Testis (tissue), 3 donors: Measurements from ENCODE around the gene ZXDC. TPM values are rescaled to one million over a fixed set of nuclear protein-coding genes. Genes with fewer than 3 reads are reported as not detected.

Source experiments
- DNase-seq: peaks from one replicate; pipeline ENCODE4 v3.0.0-alpha.2; 2019
- H3K27ac ChIP-seq, 2 donors: fragments of 200-600 bp; sonication (generic); one replicate each; pipeline ENCODE4 v1.5.1; 2019
- H3K27me3 ChIP-seq: fragments of 200-600 bp; sonication (generic); one replicate; pipeline ENCODE4 v1.5.1; 2019
- H3K36me3 ChIP-seq: fragments of 200-600 bp; sonication (generic); one replicate; pipeline ENCODE4 v1.5.1; 2017; ENCODE audit warnings: low read depth; ENCODE audit errors: missing control alignments
- H3K4me1 ChIP-seq: fragments of 200-600 bp; sonication (generic); one replicate; pipeline ENCODE4 v1.5.1; 2019
- H3K4me3 ChIP-seq, 2 donors: fragments of 200-600 bp; sonication (generic); one replicate each; pipeline ENCODE4 v1.5.1; 2017 to 2019
- H3K9me3 ChIP-seq: fragments of 200-600 bp; sonication (generic); one replicate; pipeline ENCODE4 v1.5.1; 2017
- POLR2A ChIP-seq: fragments of 450-650 bp; IDR thresholded peaks from one replicate; pipeline ENCODE4 v1.6.1; 2017; ENCODE audit warnings: antibody characterized with exemption, mild to moderate bottlenecking, moderate library complexity
- WGBS, 2 donors: methylation state at CpG; one replicate each; pipeline ENCODE4 v1.1.5; 2018; 5-methylcytosine and 5-hydroxymethylcytosine counted together
- intact Hi-C: fragments of 100-400 bp; cut with DNase I; formaldehyde crosslinking; loops from one replicate; pipeline ENCODE4 v1.15.1; 2023; ENCODE audit warnings: low total_unique reads
- polyA plus RNA-seq: library from polyadenylated mRNA; stranded (reverse); fragments of 350-450 nt; fragmentation: Illumina TruSeq; extraction: RNeasy Lipid Tissue Mini Kit (QIAGEN cat#74804); gene quantifications from one replicate; pipeline ENCODE4 v1.2.3, GENCODE V29; 2014; ENCODE audit warnings: low read depth, low replicate concordance; ENCODE audit not compliant: insufficient read depth
- total RNA-seq, 2 donors: library from RNA; depleted of rRNA; stranded (reverse); fragments of >200 nt; gene quantifications; one replicate each; pipeline ENCODE4 v1.2.3, GENCODE V29; 2016
- TF ChIP-seq, protein P1 (sequence below), 3 experiments: fragments of 450-650 bp in 2 of 3; fragments of 200-600 bp in 1 of 3; sonication (generic) in 1 of 3; IDR thresholded peaks; one replicate each; pipeline ENCODE4 v1.5.1; 2016 to 2019; ENCODE audit warnings: antibody characterized with exemption in 3 of 3, mild to moderate bottlenecking in 2 of 3, moderate library complexity in 1 of 3

The ZXDC gene
- total and polyA plus RNA-seq, 3 donors from 2014 or later: 25.6 to 80.3 (median 78.9) TPM

DNA sequence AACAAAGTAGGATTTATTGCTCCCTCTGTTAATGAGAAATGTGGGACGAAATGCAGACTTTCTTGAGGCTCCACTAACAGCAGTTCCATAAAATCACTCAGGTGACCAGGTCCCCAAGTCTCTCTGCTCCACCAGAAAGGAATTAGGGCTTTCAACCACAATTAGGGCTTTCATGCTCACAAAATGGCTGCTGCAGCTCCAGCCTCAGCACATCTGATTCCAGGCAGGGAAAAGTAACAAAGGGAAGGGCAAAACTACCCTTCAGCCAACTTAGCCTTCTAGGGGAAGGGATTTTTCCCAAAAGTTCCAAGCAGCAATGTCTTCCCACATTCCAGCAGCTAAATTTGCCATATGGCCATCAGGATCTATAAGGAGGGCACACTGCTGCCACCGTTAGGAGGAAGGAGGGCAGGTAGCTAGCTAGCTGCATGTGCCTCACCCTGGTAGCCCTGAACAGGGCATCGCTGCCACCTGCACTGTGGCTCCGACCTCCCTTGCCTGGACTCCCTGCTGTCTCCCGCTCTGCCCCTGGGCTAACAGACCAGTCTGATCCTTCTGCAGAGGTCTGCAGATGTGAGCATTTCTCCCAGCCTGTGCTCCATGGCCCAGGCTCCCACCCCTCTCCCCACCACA is 68.2 kb downstream of the ZXDC start:
- Histone ChIP-seq H3K27ac (no peak overlapping the region), H3K36me3 (no peaks in the 10 kb centered on the region), H3K9me3 (no peaks in the 10 kb centered on the region), H3K4me1 (no peaks in the 10 kb centered on the region), H3K4me3 (no peak overlapping the region), H3K27me3 (no peaks in the 10 kb centered on the region)
- no peak for TF ChIP-seq POLR2A
- TF ChIP-seq, protein P1, sequence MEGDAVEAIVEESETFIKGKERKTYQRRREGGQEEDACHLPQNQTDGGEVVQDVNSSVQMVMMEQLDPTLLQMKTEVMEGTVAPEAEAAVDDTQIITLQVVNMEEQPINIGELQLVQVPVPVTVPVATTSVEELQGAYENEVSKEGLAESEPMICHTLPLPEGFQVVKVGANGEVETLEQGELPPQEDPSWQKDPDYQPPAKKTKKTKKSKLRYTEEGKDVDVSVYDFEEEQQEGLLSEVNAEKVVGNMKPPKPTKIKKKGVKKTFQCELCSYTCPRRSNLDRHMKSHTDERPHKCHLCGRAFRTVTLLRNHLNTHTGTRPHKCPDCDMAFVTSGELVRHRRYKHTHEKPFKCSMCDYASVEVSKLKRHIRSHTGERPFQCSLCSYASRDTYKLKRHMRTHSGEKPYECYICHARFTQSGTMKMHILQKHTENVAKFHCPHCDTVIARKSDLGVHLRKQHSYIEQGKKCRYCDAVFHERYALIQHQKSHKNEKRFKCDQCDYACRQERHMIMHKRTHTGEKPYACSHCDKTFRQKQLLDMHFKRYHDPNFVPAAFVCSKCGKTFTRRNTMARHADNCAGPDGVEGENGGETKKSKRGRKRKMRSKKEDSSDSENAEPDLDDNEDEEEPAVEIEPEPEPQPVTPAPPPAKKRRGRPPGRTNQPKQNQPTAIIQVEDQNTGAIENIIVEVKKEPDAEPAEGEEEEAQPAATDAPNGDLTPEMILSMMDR (IDR thresholded peaks at IDR 0.05): no peak
- intact Hi-C loops: no loop called here
- 91 to 96% methylated on average over 4 to 5 of the region's 5 CpGs for WGBS, 2 donors
- no peak for DNase-seq

DNA sequence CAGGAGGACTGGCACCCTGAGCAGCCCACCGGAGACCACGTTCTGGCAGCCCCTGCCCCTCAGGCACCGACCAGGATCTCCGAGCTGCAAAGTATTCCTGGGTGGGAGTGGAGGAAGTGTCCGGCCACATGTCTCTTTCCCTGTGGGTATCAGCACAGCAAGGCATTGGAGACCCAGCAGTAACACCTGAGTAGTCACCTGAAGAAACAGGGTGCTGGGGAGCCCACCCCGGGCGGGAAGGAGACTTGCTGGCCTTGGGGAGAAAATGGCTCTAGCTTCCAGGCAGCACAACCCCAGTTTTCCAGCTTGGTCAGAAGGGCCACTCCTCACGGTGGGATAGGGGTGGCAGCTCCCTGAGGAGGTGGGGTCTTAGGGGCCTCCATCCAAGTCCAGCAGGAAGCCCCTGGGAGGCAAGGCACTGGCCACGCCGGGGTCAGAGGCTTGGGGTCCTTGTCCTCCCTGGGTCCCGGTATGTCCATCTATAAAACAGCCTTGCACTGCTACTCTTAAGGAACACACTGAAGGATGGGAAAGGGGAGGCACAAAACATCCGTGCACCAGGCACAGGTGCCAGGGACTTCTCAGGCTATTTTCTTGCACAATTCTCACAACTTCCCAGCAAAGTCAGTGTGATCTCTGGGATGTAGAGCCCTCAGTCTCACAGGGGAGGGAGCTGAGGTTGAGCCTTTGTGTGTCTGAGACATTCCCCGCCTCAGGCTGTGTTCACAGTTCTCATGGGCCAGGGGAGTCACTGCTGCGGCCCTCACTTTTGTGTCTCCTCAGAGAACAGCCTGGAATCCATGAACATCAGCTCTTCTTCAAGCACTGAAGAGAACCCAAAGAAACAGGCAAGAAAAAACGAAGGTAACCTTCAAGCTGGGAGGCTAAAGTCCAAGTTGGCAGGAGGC is 69.0 kb downstream of the ZXDC start:
- Histone ChIP-seq H3K27me3 (no peaks in the 10 kb centered on the region), H3K4me3 (no peak overlapping the region), H3K9me3 (no peaks in the 10 kb centered on the region), H3K4me1 (no peaks in the 10 kb centered on the region), H3K27ac (no peak overlapping the region), H3K36me3 (no peaks in the 10 kb centered on the region)
- TF ChIP-seq, protein P1 (IDR thresholded peaks at IDR 0.05): no peak
- no peak for TF ChIP-seq POLR2A
- no peak for DNase-seq
- intact Hi-C loops: no loop called here
- 85 to 92% methylated on average over 8 to 14 of the region's 15 CpGs for WGBS, 2 donors

DNA sequence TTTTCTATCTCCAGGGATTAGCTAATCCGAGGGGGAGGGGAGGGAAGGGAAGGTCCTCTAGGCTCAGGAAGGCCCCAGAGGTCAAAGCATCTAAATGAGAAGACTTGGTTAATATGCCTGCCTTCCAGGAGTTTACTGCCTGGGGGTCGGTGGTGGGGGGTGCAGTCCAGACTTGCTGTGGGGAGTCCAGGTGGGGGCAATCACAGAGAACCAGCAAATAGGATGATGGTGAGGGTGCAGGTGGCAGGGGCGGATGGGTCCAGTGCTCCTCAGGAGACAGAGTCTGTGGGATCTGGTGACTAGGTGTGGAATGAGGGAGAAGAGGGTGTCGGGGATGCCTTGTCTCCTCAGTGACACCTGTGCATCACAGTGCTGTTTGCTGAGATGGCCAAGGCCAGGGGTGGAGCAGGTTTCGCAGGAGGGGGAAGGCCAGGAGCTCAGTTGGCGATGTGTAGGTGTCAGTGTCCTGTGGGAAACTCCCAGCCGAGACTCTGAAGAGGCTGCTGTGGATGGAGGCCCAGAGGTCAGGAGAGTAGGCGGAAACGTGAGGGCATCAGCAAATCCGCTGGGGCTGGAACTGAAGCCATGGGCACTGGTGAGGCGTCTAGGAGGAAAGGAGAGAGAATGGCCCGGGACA is 72.9 kb downstream of the ZXDC start:
- TF ChIP-seq, protein P1 (IDR thresholded peaks at IDR 0.05): no peak
- no peak for TF ChIP-seq POLR2A
- intact Hi-C loops: no loop called here
- H3K27ac ChIP-seq: no peak overlapping the region

DNA sequence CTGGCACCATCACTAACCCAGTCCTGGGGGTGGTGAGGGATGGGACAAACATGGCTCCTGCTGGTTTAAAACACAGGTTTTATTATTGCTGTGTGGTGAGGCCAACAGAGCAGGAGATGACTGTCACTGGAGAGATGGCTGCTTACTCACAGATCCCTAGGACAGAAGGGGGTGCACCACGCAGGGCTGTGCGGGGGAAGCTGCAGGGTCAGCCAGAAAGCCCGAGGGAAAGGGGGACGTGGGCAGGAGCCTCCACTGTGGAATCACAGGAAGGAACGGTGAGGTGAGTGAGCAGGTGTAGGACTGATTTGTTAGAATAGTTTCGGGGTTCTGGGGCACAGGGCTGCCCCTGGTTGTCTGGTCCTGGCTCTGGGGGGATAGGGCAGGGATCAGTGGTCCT is 73.5 kb downstream of the ZXDC start:
- Histone ChIP-seq H3K4me3 (no peak overlapping the region), H3K27me3 (no peaks in the 10 kb centered on the region), H3K36me3 (no peaks in the 10 kb centered on the region), H3K4me1 (no peaks in the 10 kb centered on the region), H3K27ac (no peak overlapping the region), H3K9me3 (no peaks in the 10 kb centered on the region)
- 73 to 91% methylated on average over 6 of the region's 6 CpGs for WGBS, 2 donors
- no peak for TF ChIP-seq POLR2A
- TF ChIP-seq, protein P1 (IDR thresholded peaks at IDR 0.05): no peak
- intact Hi-C loops: no loop called here
- DNase-seq: no peak

More for the DNA sequence above, 72.9 kb downstream of the ZXDC start:
- WGBS, 2 donors: 83 to 85% methylated on average over 12 of the region's 12 CpGs
- DNase-seq: no peak
- Histone ChIP-seq H3K4me3 (no peak overlapping the region), H3K36me3 (no peaks in the 10 kb centered on the region), H3K9me3 (no peaks in the 10 kb centered on the region), H3K27me3 (no peaks in the 10 kb centered on the region), H3K4me1 (no peaks in the 10 kb centered on the region)
